Ishikawa (cell line): ENCODE measurements around the gene GRM1.

Experiments used
- CEBPB ChIP-seq: IDR thresholded peaks from 2 replicates; pipeline ENCODE4 v1.6.1; 2012
- CREB1 ChIP-seq: IDR thresholded peaks from 2 replicates; pipeline ENCODE4 v1.6.1; 2012; ENCODE audit warnings: low read depth
- EGR1 ChIP-seq: IDR thresholded peaks from 2 replicates; pipeline ENCODE4 v1.6.1; 2012
- EP300 ChIP-seq: IDR thresholded peaks from 2 replicates; pipeline ENCODE4 v1.6.1; 2012; ENCODE audit warnings: borderline replicate concordance
- FOXM1 ChIP-seq: IDR thresholded peaks from 2 replicates; pipeline ENCODE4 v1.6.1; 2012; ENCODE audit warnings: low read depth, borderline replicate concordance
- NFIC ChIP-seq: IDR thresholded peaks from 2 replicates; pipeline ENCODE4 v1.6.1; 2012
- RAD21 ChIP-seq: IDR thresholded peaks from 2 replicates; pipeline ENCODE4 v1.6.1; 2012; ENCODE audit warnings: low read depth
- TAF1 ChIP-seq: IDR thresholded peaks from 2 replicates; pipeline ENCODE4 v1.6.1; 2012; ENCODE audit warnings: low read depth, mild to moderate bottlenecking
- TCF12 ChIP-seq: IDR thresholded peaks from 2 replicates; pipeline ENCODE4 v1.6.1; 2012; ENCODE audit warnings: low read depth
- TEAD4 ChIP-seq: IDR thresholded peaks from 2 replicates; pipeline ENCODE4 v1.6.1; 2012
- TF ChIP-seq, protein P1 (sequence below): IDR thresholded peaks from 2 replicates; pipeline ENCODE4 v1.6.1; 2012
- TF ChIP-seq, protein P2 (sequence below): IDR thresholded peaks from 2 replicates; pipeline ENCODE4 v1.6.1; 2012
- TF ChIP-seq, protein P3 (sequence below): IDR thresholded peaks from 2 replicates; pipeline ENCODE4 v1.6.1; 2012; ENCODE audit warnings: low read depth, mild to moderate bottlenecking

DNA sequence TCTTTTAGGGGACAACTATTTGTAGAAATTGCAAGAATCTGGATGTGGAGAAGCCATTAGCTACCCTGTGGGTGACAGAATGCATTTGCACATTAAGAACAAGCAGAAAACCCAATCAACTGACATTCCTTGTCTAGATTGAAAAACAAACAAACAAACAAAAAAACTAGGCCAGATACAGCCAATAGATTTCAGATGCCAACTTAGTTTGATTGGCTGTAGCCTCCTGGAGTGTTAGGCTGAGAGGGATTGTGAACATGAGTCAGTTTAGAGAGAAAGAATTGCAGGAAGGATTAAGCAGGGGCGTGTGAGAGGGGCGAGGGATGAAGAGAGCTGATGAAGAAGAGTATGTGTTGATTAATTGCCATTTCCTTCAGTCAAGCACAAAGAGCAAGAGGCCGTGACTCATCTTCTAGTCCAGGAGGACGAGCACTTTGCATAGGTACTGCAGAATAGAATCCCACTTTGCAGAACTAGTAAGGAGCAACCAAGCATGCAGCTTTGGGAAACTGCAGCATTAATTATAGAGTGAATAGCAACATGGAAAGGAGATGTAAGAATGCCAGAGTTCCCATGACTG is 326.7 kb downstream of the GRM1 start:
- TF ChIP-seq EP300 (no peak), TAF1 (no peak), CEBPB (no peak), FOXM1 (no peak), TCF12 (no peak), RAD21 (no peak), EGR1 (no peak), TEAD4 (no peak), CREB1 (no peak), NFIC (no peak)
- TF ChIP-seq, protein P1, sequence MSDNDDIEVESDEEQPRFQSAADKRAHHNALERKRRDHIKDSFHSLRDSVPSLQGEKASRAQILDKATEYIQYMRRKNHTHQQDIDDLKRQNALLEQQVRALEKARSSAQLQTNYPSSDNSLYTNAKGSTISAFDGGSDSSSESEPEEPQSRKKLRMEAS, result no peak
- TF ChIP-seq, protein P2, sequence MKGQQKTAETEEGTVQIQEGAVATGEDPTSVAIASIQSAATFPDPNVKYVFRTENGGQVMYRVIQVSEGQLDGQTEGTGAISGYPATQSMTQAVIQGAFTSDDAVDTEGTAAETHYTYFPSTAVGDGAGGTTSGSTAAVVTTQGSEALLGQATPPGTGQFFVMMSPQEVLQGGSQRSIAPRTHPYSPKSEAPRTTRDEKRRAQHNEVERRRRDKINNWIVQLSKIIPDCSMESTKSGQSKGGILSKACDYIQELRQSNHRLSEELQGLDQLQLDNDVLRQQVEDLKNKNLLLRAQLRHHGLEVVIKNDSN, result no peak
- TF ChIP-seq, protein P3, sequence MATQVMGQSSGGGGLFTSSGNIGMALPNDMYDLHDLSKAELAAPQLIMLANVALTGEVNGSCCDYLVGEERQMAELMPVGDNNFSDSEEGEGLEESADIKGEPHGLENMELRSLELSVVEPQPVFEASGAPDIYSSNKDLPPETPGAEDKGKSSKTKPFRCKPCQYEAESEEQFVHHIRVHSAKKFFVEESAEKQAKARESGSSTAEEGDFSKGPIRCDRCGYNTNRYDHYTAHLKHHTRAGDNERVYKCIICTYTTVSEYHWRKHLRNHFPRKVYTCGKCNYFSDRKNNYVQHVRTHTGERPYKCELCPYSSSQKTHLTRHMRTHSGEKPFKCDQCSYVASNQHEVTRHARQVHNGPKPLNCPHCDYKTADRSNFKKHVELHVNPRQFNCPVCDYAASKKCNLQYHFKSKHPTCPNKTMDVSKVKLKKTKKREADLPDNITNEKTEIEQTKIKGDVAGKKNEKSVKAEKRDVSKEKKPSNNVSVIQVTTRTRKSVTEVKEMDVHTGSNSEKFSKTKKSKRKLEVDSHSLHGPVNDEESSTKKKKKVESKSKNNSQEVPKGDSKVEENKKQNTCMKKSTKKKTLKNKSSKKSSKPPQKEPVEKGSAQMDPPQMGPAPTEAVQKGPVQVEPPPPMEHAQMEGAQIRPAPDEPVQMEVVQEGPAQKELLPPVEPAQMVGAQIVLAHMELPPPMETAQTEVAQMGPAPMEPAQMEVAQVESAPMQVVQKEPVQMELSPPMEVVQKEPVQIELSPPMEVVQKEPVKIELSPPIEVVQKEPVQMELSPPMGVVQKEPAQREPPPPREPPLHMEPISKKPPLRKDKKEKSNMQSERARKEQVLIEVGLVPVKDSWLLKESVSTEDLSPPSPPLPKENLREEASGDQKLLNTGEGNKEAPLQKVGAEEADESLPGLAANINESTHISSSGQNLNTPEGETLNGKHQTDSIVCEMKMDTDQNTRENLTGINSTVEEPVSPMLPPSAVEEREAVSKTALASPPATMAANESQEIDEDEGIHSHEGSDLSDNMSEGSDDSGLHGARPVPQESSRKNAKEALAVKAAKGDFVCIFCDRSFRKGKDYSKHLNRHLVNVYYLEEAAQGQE, result no peak
